K562 (cell line): ENCODE results near the gene PBXIP1. TPM values are rescaled to one million over a fixed set of nuclear protein-coding genes. Genes with fewer than 3 reads are reported as not detected.

Source experiments
- ATAC-seq: fragments of 200-7000 bp; cut with Tn5 transposase; 3 replicates; pipeline ENCODE4 v1.9.1; 2020; ENCODE audit warnings: moderate library complexity
- BruUV-seq: library from RNA; stranded (reverse); fragments of 400-500 nt; replicated peaks from 2 replicates; lab custom pipeline; 2021; lab: Mats Ljungman, UMichigan
- CTCF ChIA-PET: fragments of 300-600 bp; formaldehyde crosslinking; extraction: SDS; loops from one replicate; lab custom pipeline; 2021; ENCODE audit warnings: low intra/inter-chr PET ratio; lab: Yijun Ruan, JAX
- POLR2A ChIA-PET: fragments of 300-600, 350-650 bp; sonication (Branson Sonifier 250); formaldehyde crosslinking; extraction: SDS; loops from one replicate; lab custom pipeline; 2021; ENCODE audit warnings: antibody characterized with exemption, inconsistent platforms; lab: Yijun Ruan, JAX
- DNase-seq, 4 experiments: peaks; one replicate each; pipeline versions ENCODE4 v3.0.0 to v3.0.0-alpha.2; 2011 to 2018; ENCODE audit warnings: low spot score in 3 of 4, mixed read lengths in 3 of 4; ENCODE audit errors: extremely low read depth in 1 of 4
- FAIRE-seq: peaks from 2 replicates; lab custom pipeline; 2011; peaks lifted over from hg19 to GRCh38; lab: Jason Lieb, UNC
- H2AFZ ChIP-seq: 2 replicates; pipeline ENCODE4 v1.6.0; 2011; ENCODE audit warnings: low read depth, low read length, control low read depth, inconsistent platforms
- H3K27ac ChIP-seq: fragments of 200-600 bp; 3 replicates; pipeline ENCODE4 v1.8.0; 2011; ENCODE audit warnings: low read depth, mild to moderate bottlenecking, control low read depth, inconsistent platforms, low read length, moderate library complexity, mixed read lengths; ENCODE audit errors: extremely low read depth
- H3K27me3 ChIP-seq, 2 experiments: fragments of 300-600 bp in 1 of 2; 2 replicates in 1 of 2; 3 replicates in 1 of 2; pipeline versions ENCODE4 v1.6.0 to v1.8.0; 2011; ENCODE audit warnings: inconsistent platforms in 2 of 2, low read length in 2 of 2, mild to moderate bottlenecking in 1 of 2, mixed read lengths in 1 of 2, moderate library complexity in 1 of 2; ENCODE audit not compliant: control insufficient read depth in 2 of 2, insufficient read depth in 2 of 2
- H3K36me3 ChIP-seq: fragments of 300-600 bp; 3 replicates; pipeline ENCODE4 v1.8.0; 2011; ENCODE audit warnings: mild to moderate bottlenecking, low read length, inconsistent platforms; ENCODE audit not compliant: control insufficient read depth, insufficient read depth
- H3K4me1 ChIP-seq, 2 experiments: fragments of 200-600 bp in 1 of 2; replicated peaks in 1 of 2; 2 replicates in 1 of 2; 3 replicates in 1 of 2; pipeline versions ENCODE4 v1.5.1 to v1.8.0; 2011; ENCODE audit warnings: inconsistent platforms in 2 of 2, low read length in 2 of 2, mild to moderate bottlenecking in 1 of 2, mixed read lengths in 1 of 2, moderate library complexity in 1 of 2; ENCODE audit not compliant: control insufficient read depth in 2 of 2, insufficient read depth in 2 of 2
- H3K4me2 ChIP-seq: 2 replicates; pipeline ENCODE4 v1.6.1; 2011; ENCODE audit warnings: low read length, control low read depth, inconsistent platforms, mixed read lengths; ENCODE audit not compliant: insufficient read depth
- H3K4me3 ChIP-seq: fragments of 200-600 bp; sonication (generic), shearing (Covaris generic); 2 replicates; pipeline ENCODE4 v1.5.1; 2016; ENCODE audit warnings: control low read depth, inconsistent platforms
- H3K79me2 ChIP-seq: fragments of 200-600 bp; 3 replicates; pipeline ENCODE4 v1.8.0; 2011; ENCODE audit warnings: low read length, inconsistent platforms; ENCODE audit not compliant: control insufficient read depth, insufficient read depth
- H3K9ac ChIP-seq, 2 experiments: 2 replicates each; pipeline versions ENCODE4 v1.6.0 to v1.6.1; 2011; ENCODE audit warnings: low read depth in 2 of 2, low read length in 2 of 2, control low read depth in 1 of 2, inconsistent platforms in 1 of 2, mild to moderate bottlenecking in 1 of 2, mixed read lengths in 1 of 2; ENCODE audit not compliant: insufficient read depth in 1 of 2
- H3K9me1 ChIP-seq: one replicate; pipeline ENCODE4 v1.6.0; 2011; ENCODE audit warnings: inconsistent platforms, mild to moderate bottlenecking, low read length, moderate library complexity; ENCODE audit not compliant: control insufficient read depth, insufficient read depth
- H3K9me3 ChIP-seq: replicated peaks from 2 replicates; pipeline ENCODE4 v1.5.1; 2011; ENCODE audit warnings: low read depth, low read length, inconsistent platforms; ENCODE audit not compliant: control insufficient read depth, insufficient read depth
- H4K20me1 ChIP-seq: replicated peaks from 2 replicates; pipeline ENCODE4 v1.6.1; 2011; ENCODE audit warnings: low read length, inconsistent platforms, mixed read lengths; ENCODE audit not compliant: control insufficient read depth, insufficient read depth
- CBX3 ChIP-seq, 2 experiments: IDR thresholded peaks; 1 replicate in 1 of 2; 2 replicates in 1 of 2; pipeline ENCODE4 v1.6.1; 2012; ENCODE audit warnings: inconsistent platforms in 2 of 2, low read length in 2 of 2, borderline replicate concordance in 1 of 2, control low read depth in 1 of 2
- KLF13 ChIP-seq: fragments of 450-650 bp; IDR thresholded peaks from 2 replicates; pipeline ENCODE4 v1.6.1; 2016; ENCODE audit warnings: missing genetic modification characterization, low read depth, mild to moderate bottlenecking, missing compliant biosample characterization, moderate library complexity, borderline replicate concordance
- PBX2 ChIP-seq, 2 experiments: IDR thresholded peaks in 1 of 2; conservative IDR thresholded peaks in 1 of 2; 2 replicates each; pipeline ENCODE4 v1.6.1; 2016; ENCODE audit warnings: low read depth in 2 of 2, mild to moderate bottlenecking in 1 of 2, missing compliant biosample characterization in 1 of 2, missing genetic modification characterization in 1 of 2, moderate library complexity in 1 of 2
- POLR2B ChIP-seq: fragments of 450-650 bp; IDR thresholded peaks from 2 replicates; pipeline ENCODE4 v1.6.1; 2018; ENCODE audit warnings: low read depth; ENCODE audit not compliant: partially characterized antibody
- RAD21 ChIP-seq, 2 experiments: fragments of 250-450 bp in 1 of 2; fragments of 450-650 bp in 1 of 2; sonication (Bioruptor Pico) in 1 of 2; formaldehyde crosslinking in 1 of 2; IDR thresholded peaks in 1 of 2; conservative IDR thresholded peaks in 1 of 2; 2 replicates each; pipeline versions ENCODE4 v1.4.0 to v1.8.0; 2020 to 2022; ENCODE audit warnings: mild to moderate bottlenecking in 2 of 2, moderate library complexity in 1 of 2
- ZKSCAN3 ChIP-seq: fragments of 250-450 bp; sonication (Bioruptor Pico); IDR thresholded peaks from 2 replicates; pipeline ENCODE4 v1.4.0; 2020
- ZNF143 ChIP-seq: sonication (generic); formaldehyde crosslinking; IDR thresholded peaks from 2 replicates; pipeline ENCODE4 v1.9.0; 2022; ENCODE audit warnings: mild to moderate bottlenecking, missing genetic modification reagents
- ZNF717 ChIP-seq: fragments of 250-450 bp; sonication (Bioruptor Pico); IDR thresholded peaks from 2 replicates; pipeline ENCODE4 v1.5.0; 2021
- WGBS: fragments of 100-300 bp; shearing (Covaris generic); methylation state at CpG from one replicate; pipeline ENCODE4 v1.1.6; 2016; ENCODE audit warnings: low coverage, mixed read lengths; ENCODE audit not compliant: insufficient coverage; ENCODE audit errors: missing lambda C conversion rate; 5-methylcytosine and 5-hydroxymethylcytosine counted together
- in situ Hi-C: fragments of 300-500 bp; cut with MboI; formaldehyde crosslinking; loops from 4 replicates; pipeline ENCODE4 v1.15.0; 2018; ENCODE audit warnings: inconsistent platforms, mixed read lengths
- intact Hi-C: fragments of 100-400 bp; cut with micrococcal nuclease; formaldehyde crosslinking; loops from 2 replicates; pipeline ENCODE4 v1.14.2; 2022
- polyA plus RNA-seq, 8 experiments: library from polyadenylated mRNA; depleted of rRNA in 4 of 8; stranded (reverse) in 5 of 8; unstranded in 3 of 8; fragments of >200 nt; fragmentation: Nextera tagmentation in 2 of 8; fragmentation: Illumina TruSeq in 1 of 8; extraction: Ambion mirVana in 2 of 8; extraction: Trizol in 1 of 8; gene quantifications; 2 replicates each; pipeline versions ENCODE4 v1.2.1 to v1.2.3, GENCODE V29; 2011 to 2014; ENCODE audit warnings: inconsistent platforms in 1 of 8, missing spikeins in 1 of 8
- total RNA-seq, 7 experiments: library from RNA; depleted of rRNA in 6 of 7; stranded (reverse); fragments of >200 nt in 6 of 7; fragmentation: Illumina TruSeq in 2 of 7; extraction: Trizol in 2 of 7; gene quantifications; 2 replicates each; pipeline versions ENCODE4 v1.2.1 to v1.2.3, GENCODE V29; 2011 to 2021; ENCODE audit warnings: low replicate concordance in 1 of 7
- TF ChIP-seq, protein P1 (sequence below), 2 experiments: fragments of 450-650 bp; formaldehyde crosslinking in 1 of 2; IDR thresholded peaks; 2 replicates each; pipeline versions ENCODE4 v1.4.0 to v1.6.1; 2014 to 2020; ENCODE audit warnings: mild to moderate bottlenecking in 2 of 2, borderline replicate concordance in 1 of 2, low read depth in 1 of 2

PBXIP1 gene
- total and polyA plus RNA-seq, 9 of the 15 experiments (the other 6 are each of a cell fraction or from before 2014, with no cell fraction given) = 0.13 to 8.3 (median 5.8) TPM

DNA sequence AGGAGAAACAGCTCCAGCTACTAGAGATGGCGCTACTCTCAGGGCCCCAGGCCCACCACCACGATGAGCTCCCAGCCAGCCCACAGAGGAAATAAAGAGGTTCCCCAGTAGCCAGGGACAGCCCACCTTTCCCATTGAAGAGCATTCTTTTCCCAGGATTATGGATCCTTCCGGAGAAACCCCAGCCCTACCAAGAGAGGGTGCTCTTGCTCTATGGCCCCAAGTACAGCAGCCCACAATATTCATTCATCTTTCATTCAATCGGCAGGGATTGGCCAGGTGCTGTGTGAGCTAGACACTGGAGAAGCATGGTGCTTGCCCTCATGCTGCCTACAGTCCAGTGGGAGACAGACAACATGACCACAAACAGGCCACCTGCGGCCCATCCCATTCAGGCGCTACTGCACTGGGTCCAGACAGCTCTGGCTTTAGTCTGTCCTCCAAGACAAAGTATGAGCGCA is 49.2 kb downstream of the PBXIP1 start:
- Histone ChIP-seq H3K27ac (no peak overlapping the region), H3K79me2 (no peaks in the 10 kb centered on the region), H2AFZ (no peak overlapping the region), H3K4me3 (no peak overlapping the region), H3K9me3 (peaks cover 4% of the 10 kb centered on the region; the same call in 1 of the 2 replicates), H3K4me2 (no peak overlapping the region), H4K20me1 (no peaks in the 10 kb centered on the region), H3K9ac (no peak overlapping the region), H3K4me1 (no peaks in the 10 kb centered on the region; a peak in 2 of 5 replicates), H3K9me1 (no peaks in the 10 kb centered on the region), H3K27me3 (no peaks in the 10 kb centered on the region), H3K36me3 (no peaks in the 10 kb centered on the region)
- ChIA-PET CTCF (interaction anchor here (0.7 to 1.2 kb wide), 2 partner anchors 37 to 343 kb away, joined by 3 read pairs; no protein-coding TSS in a partner anchor), POLR2A (interaction anchor here (0.6 kb wide), 1 partner anchor 50 kb away, joined by 3 read pairs; no protein-coding TSS in a partner anchor)
- in situ Hi-C loops = no loop called here
- WGBS = 54% methylated on average over 7 of the region's 7 CpGs
- FAIRE-seq (no peak), DNase-seq (no peak), ATAC-seq (peak; percentile 49; the same call in 1 of the 3 replicates)
- no TSS peak for BruUV-seq
- intact Hi-C loops = no loop called here
- TF ChIP-seq, protein P1, sequence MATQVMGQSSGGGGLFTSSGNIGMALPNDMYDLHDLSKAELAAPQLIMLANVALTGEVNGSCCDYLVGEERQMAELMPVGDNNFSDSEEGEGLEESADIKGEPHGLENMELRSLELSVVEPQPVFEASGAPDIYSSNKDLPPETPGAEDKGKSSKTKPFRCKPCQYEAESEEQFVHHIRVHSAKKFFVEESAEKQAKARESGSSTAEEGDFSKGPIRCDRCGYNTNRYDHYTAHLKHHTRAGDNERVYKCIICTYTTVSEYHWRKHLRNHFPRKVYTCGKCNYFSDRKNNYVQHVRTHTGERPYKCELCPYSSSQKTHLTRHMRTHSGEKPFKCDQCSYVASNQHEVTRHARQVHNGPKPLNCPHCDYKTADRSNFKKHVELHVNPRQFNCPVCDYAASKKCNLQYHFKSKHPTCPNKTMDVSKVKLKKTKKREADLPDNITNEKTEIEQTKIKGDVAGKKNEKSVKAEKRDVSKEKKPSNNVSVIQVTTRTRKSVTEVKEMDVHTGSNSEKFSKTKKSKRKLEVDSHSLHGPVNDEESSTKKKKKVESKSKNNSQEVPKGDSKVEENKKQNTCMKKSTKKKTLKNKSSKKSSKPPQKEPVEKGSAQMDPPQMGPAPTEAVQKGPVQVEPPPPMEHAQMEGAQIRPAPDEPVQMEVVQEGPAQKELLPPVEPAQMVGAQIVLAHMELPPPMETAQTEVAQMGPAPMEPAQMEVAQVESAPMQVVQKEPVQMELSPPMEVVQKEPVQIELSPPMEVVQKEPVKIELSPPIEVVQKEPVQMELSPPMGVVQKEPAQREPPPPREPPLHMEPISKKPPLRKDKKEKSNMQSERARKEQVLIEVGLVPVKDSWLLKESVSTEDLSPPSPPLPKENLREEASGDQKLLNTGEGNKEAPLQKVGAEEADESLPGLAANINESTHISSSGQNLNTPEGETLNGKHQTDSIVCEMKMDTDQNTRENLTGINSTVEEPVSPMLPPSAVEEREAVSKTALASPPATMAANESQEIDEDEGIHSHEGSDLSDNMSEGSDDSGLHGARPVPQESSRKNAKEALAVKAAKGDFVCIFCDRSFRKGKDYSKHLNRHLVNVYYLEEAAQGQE (IDR thresholded peaks at IDR 0.05; ENCODE audit: borderline replicate concordance) = peak; percentile 14; the same call in 1 of the 2 replicates
- TF ChIP-seq, protein P1 (CRISPR knock-in tag; IDR thresholded peaks at IDR 0.05; ENCODE audit: low read depth) = no peak
- TF ChIP-seq POLR2B (no peak), KLF13 (tag) (no peak), RAD21 (CRISPR knock-in tag; conservative IDR thresholded peaks at IDR 0.05 in 1 of 2, IDR thresholded peaks at IDR 0.05 in 1 of 2) (peak in 1 of 2 experiments; percentile 37; a peak in 2 of 4 replicates), PBX2 (CRISPR knock-in tag; IDR thresholded peaks at IDR 0.05; ENCODE audit: low read depth) (no peak), PBX2 (tag; conservative IDR thresholded peaks at IDR 0.05; ENCODE audit: low read depth) (no peak), ZNF143 (no peak), CBX3 (IDR thresholded peaks at IDR 0.05; ENCODE audit: borderline replicate concordance in 1 of 2, low read length in 2 of 2) (0 out of 3 replicates have a peak, but pooled peaks of 1 of the 2 experiments have one; percentile 22), ZNF717 (CRISPR knock-in tag) (no peak), ZKSCAN3 (CRISPR knock-in tag) (no peak)
